ENCODE results near the gene MYT1.

The MYT1 gene

DNA sequence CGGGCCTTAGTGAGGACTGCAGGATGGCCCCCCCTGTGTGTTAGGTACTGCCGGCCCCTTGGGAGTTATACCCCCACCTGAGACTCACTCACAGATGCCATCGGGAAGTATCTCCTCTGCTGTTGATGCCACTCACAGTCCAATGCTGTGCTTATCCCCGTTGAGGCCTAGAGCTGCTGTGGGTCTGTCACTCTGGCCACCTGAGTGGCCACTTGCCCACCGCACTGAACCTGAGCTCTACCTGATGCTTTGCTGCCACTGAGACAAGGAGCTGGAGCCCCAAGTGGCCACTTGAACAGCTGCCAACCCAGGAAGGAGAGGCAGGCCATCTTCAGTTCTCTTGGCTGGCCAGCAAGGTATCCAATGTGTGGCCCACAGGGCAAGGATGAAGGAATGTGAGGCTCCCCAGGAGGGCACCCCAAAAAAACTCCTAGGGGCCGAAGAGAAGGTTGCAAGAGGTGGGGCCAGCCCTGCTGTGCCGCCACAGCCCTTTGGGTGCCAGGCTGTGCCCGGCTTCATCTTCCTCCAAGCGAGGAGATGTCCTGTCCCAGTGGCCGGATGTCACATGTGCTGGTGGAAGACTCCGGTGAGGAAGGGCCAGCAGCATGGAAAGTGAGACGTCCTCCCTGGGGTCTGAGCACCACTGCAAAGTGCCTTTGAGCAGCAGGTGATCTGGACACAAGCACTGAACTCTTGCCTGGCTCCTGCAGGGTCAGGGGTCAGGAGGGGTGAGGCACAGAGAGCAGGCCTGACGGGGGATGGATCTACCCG is 61.8 kb downstream of the MYT1 start:
- DNase-seq (ENCODE audit: insufficient read length) (no peak), FAIRE-seq (no peak)
- no peak for TF ChIP-seq TAF1 (IDR thresholded peaks at IDR 0.05; ENCODE audit: borderline replicate concordance, low read depth, low read length)
- TF ChIP-seq POLR2AphosphoS5 (IDR thresholded peaks at IDR 0.05; ENCODE audit: low read depth, low read length), result no peak
- TF ChIP-seq POLR2A (IDR thresholded peaks at IDR 0.05; ENCODE audit: low read depth, low read length), result no peak

DNA sequence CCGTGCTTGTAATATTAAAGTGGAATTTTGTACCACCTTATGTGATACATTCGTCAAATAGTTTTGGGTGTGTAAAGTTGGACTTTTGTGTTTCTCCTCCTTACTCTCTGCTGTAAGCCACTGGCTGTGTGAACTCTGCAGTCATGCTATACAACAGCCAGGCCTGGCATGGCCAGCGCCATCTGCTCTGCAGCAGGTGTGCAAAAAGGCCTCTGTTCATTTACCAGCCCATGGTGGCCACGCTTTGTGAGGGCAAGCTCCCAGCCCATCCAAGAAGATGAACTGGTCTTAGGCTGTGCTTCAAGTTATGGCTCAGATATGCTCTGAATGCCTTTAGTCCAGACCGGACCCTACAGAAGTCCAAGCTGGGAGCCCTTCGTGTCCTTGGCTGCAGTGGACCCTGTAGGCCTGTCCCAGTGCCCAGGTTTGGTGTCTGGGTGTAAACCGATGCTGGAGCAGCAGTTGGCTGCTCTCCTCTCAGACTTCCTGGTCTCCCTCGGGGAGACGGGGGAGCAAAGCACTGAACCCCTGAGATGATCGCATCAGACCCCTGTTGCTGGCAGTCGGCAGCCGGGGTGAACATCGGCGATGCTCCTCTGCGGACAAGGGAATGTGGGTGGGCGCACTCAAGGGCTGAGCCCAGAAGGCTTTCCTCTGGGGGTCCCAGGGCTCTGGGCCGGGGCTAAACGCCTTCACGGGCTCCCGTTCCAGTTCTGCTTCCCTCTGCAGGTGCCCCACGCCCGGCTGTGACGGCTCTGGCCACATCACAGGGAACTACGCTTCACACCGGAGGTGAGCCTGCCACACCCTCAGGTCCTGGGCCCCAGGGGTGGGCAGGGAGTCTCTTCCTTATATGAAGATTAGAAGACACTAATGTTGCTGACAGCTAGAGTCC is 62.7 kb downstream of the MYT1 start:
- TF ChIP-seq POLR2A (IDR thresholded peaks at IDR 0.05; ENCODE audit: low read depth, low read length), result no peak
- TF ChIP-seq TAF1 (IDR thresholded peaks at IDR 0.05; ENCODE audit: borderline replicate concordance, low read depth, low read length), result no peak
- TF ChIP-seq POLR2AphosphoS5 (IDR thresholded peaks at IDR 0.05; ENCODE audit: low read depth, low read length), result no peak
- FAIRE-seq, result no peak
- DNase-seq (ENCODE audit: insufficient read length), result no peak

GRCh38 chr20:64228086-64228653 is 63.9 kb downstream of the MYT1 start:
- no peak for FAIRE-seq
- no peak for TF ChIP-seq POLR2A (IDR thresholded peaks at IDR 0.05; ENCODE audit: low read depth, low read length)
- no peak for TF ChIP-seq TAF1 (IDR thresholded peaks at IDR 0.05; ENCODE audit: borderline replicate concordance, low read depth, low read length)
- TF ChIP-seq POLR2AphosphoS5 (IDR thresholded peaks at IDR 0.05; ENCODE audit: low read depth, low read length), result no peak

GRCh38 chr20:64228751-64229506 is 64.7 kb downstream of the MYT1 start:
- TF ChIP-seq POLR2A (IDR thresholded peaks at IDR 0.05; ENCODE audit: low read depth, low read length), result no peak
- TF ChIP-seq POLR2AphosphoS5 (IDR thresholded peaks at IDR 0.05; ENCODE audit: low read depth, low read length), result no peak
- TF ChIP-seq TAF1 (IDR thresholded peaks at IDR 0.05; ENCODE audit: borderline replicate concordance, low read depth, low read length), result no peak
- FAIRE-seq (no peak), DNase-seq (ENCODE audit: insufficient read length) (no peak)

More at GRCh38 chr20:64228086-64228653, 63.9 kb downstream of the MYT1 start:
- DNase-seq (ENCODE audit: insufficient read length), result no peak

DNA sequence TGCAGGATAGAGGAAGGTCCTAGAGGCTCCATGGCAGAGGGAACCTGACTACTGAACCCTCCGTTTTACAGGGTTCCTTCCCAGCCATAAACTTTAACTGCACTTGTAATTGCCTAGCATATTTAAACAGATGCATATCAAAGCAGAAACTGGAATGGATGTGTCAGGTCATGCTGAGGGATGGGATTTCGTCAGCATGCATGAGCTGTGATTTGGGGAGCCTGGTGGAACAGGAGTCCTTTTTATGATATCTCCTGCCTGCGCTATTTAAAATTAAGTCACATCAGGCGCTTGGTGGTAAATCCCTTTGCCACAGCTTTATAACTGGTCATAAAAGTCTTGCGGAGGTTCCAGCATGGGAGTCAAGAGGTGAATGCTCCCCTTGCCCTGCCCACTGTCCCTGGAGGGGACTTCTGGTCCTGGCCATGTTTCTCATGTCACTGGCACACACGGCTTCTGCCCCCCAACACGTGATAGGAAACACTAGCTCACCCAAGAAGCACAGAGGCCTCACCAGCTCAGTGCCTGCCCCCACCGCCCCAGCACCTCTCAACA is 65.3 kb downstream of the MYT1 start:
- FAIRE-seq, result no peak
- TF ChIP-seq TAF1 (IDR thresholded peaks at IDR 0.05; ENCODE audit: borderline replicate concordance, low read depth, low read length) (no peak), POLR2A (IDR thresholded peaks at IDR 0.05; ENCODE audit: low read depth, low read length) (no peak), POLR2AphosphoS5 (IDR thresholded peaks at IDR 0.05; ENCODE audit: low read depth, low read length) (no peak)
- DNase-seq (ENCODE audit: insufficient read length), result no peak

GRCh38 chr20:64230461-64231145 is 66.4 kb downstream of the MYT1 start:
- DNase-seq (ENCODE audit: insufficient read length) (no peak), FAIRE-seq (no peak)

GRCh38 chr20:64231621-64232550 is 67.6 kb downstream of the MYT1 start:
- no peak for FAIRE-seq

More at GRCh38 chr20:64230461-64231145, 66.4 kb downstream of the MYT1 start:
- TF ChIP-seq TAF1 (IDR thresholded peaks at IDR 0.05; ENCODE audit: borderline replicate concordance, low read depth, low read length), result no peak

GRCh38 chr20:64232794-64233193 is 68.5 kb downstream of the MYT1 start:
- TF ChIP-seq TAF1 (IDR thresholded peaks at IDR 0.05; ENCODE audit: borderline replicate concordance, low read depth, low read length) (no peak), POLR2A (IDR thresholded peaks at IDR 0.05; ENCODE audit: low read depth, low read length) (no peak), POLR2AphosphoS5 (IDR thresholded peaks at IDR 0.05; ENCODE audit: low read depth, low read length) (no peak)
- FAIRE-seq, result no peak
- DNase-seq (ENCODE audit: insufficient read length), result no peak

More at GRCh38 chr20:64231621-64232550, 67.6 kb downstream of the MYT1 start:
- no peak for DNase-seq (ENCODE audit: insufficient read length)
- no peak for TF ChIP-seq POLR2A (IDR thresholded peaks at IDR 0.05; ENCODE audit: low read depth, low read length)
- no peak for TF ChIP-seq POLR2AphosphoS5 (IDR thresholded peaks at IDR 0.05; ENCODE audit: low read depth, low read length)
- no peak for TF ChIP-seq TAF1 (IDR thresholded peaks at IDR 0.05; ENCODE audit: borderline replicate concordance, low read depth, low read length)

DNA sequence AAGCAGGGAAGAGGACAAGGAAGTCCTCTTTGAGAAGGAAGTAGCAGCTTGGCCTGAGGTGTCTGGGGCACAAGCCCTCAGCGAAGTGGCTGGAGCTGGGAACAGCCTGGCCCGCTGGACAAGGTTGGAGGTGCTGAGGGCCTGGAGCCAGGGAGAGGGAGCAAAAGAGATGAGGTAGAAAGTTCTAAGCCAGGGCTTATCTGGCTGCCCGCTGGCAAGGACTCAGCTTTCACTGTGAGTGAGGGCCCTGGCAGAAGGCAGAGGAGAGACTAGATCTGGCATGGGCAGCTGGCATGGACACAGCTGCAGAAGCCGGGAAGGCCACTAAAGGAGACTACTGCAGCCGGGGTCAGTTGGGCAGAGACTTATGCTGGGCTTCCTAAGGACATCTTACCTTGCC is 69.5 kb downstream of the MYT1 start:
- DNase-seq (ENCODE audit: insufficient read length) (no peak), FAIRE-seq (no peak)
- TF ChIP-seq POLR2A (IDR thresholded peaks at IDR 0.05; ENCODE audit: low read depth, low read length), result no peak
- no peak for TF ChIP-seq TAF1 (IDR thresholded peaks at IDR 0.05; ENCODE audit: borderline replicate concordance, low read depth, low read length)
- no peak for TF ChIP-seq POLR2AphosphoS5 (IDR thresholded peaks at IDR 0.05; ENCODE audit: low read depth, low read length)
